Sigmoid colon (tissue), 7 donors: Measurements from ENCODE around the gene TVP23A. TPM values are rescaled to one million over a fixed set of nuclear protein-coding genes. Genes with fewer than 3 reads are reported as not detected.
"Not testable (repeated sequence)": the region's sequence is repeated elsewhere in the genome, so short reads cannot be mapped to it uniquely, and the experiment has no call there.

Source experiments
- DNase-seq: peaks from one replicate; pipeline ENCODE4 v3.0.0-alpha.2; 2019
- H3K27ac ChIP-seq, 4 donors: fragments of 200-600 bp; sonication (generic); one replicate each; pipeline ENCODE4 v1.5.1; 2016 to 2019; ENCODE audit warnings: mild to moderate bottlenecking in 1 of 4
- H3K27me3 ChIP-seq, 3 donors: fragments of 200-600 bp; sonication (generic); one replicate each; pipeline ENCODE4 v1.5.1; 2019; ENCODE audit warnings: mild to moderate bottlenecking in 1 of 3
- H3K36me3 ChIP-seq, 4 donors: fragments of 200-600 bp; sonication (generic); one replicate each; pipeline ENCODE4 v1.5.1; 2016 to 2019
- H3K4me1 ChIP-seq, 4 donors: fragments of 200-600 bp; sonication (generic); one replicate each; pipeline ENCODE4 v1.5.1; 2017 to 2019
- H3K4me3 ChIP-seq, 4 donors: fragments of 200-600 bp; sonication (generic); one replicate each; pipeline ENCODE4 v1.5.1; 2017 to 2019; ENCODE audit warnings: mild to moderate bottlenecking in 2 of 4, moderate library complexity in 1 of 4
- H3K9me3 ChIP-seq, 4 donors: fragments of 200-600 bp in 3 of 4; sonication (generic) in 3 of 4; one replicate each; pipeline versions ENCODE4 v1.5.1 to v1.6.1; 2013 to 2019
- EP300 ChIP-seq, 4 donors: sonication (generic); formaldehyde crosslinking; IDR thresholded peaks; one replicate each; pipeline ENCODE4 v1.6.1; 2017; ENCODE audit warnings: antibody characterized with exemption in 4 of 4
- POLR2A ChIP-seq, 2 donors: fragments of 450-650 bp; IDR thresholded peaks; one replicate each; pipeline ENCODE4 v1.6.1; 2016; ENCODE audit warnings: antibody characterized with exemption in 2 of 2, mild to moderate bottlenecking in 2 of 2, moderate library complexity in 2 of 2
- POLR2AphosphoS5 ChIP-seq, 4 donors: sonication (generic); formaldehyde crosslinking; IDR thresholded peaks; one replicate each; pipeline ENCODE4 v1.6.1; 2017; ENCODE audit warnings: antibody characterized with exemption in 4 of 4
- WGBS, 2 donors: extraction: QIAGEN DNeasy Blood & Tissue Kit; methylation state at CpG; one replicate each; pipeline ENCODE4 v1.1.7; 2013; 5-methylcytosine and 5-hydroxymethylcytosine counted together
- intact Hi-C: fragments of 100-400 bp; cut with DNase I; formaldehyde crosslinking; loops from one replicate; pipeline ENCODE4 v1.15.1; 2023
- polyA plus RNA-seq, 3 donors: library from polyadenylated mRNA; stranded (reverse); fragments of 200-250 nt; gene quantifications; one replicate each; pipeline ENCODE4 v1.2.3, GENCODE V29; 2013
- total RNA-seq, 4 donors: library from RNA; depleted of rRNA; stranded (reverse); fragments of >200 nt; gene quantifications; one replicate each; pipeline ENCODE4 v1.1.0, GENCODE V29; 2016
- TF ChIP-seq, protein P1 (sequence below), 4 experiments: fragments of 450-650 bp in 3 of 4; fragments of 200-600 bp in 1 of 4; IDR thresholded peaks; one replicate each; pipeline ENCODE4 v1.5.1; 2016 to 2019; ENCODE audit warnings: antibody characterized with exemption in 4 of 4, mild to moderate bottlenecking in 3 of 4, moderate library complexity in 2 of 4
- donor health status: healthy with polysubstance abuse.
- donor health status: Bipolar disorder and iron deficiency.
- donor health status: healthy.

Gene TVP23A
- total and polyA plus RNA-seq, 7 donors = 0.14 to 0.98 (median 0.71) TPM; not detected in 2

DNA sequence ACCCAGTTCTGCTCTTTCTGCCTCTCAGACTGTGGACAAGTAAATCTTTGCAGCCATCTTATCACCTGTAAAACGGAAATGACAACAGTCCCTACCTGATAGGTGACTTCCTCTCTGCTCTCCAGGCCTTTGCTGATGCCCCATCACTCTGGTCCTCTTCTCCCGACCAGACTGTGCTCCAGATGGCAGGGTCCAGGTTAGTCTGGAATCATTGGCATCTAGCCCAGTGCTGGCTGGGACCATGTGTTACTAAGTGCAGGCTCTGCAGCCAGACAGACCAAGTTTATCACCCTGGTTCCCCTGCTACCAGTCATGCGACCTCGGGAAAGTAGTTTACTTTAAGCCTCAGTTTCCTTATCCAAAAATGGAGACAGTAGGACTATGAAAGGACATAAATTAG lies 76.8 kb downstream of the TVP23A start:
- no peaks in the 10 kb centered on the region for H3K27me3 ChIP-seq
- peak; percentile 82 for DNase-seq
- H3K4me1 ChIP-seq = peaks cover 0 to 64% (median 56%) of the 10 kb centered on the region in 4 donors
- H3K4me3 ChIP-seq = no peak overlapping the region
- intact Hi-C loops = loop anchor here (10.0 kb wide), 4 partner anchors 357 to 1647 kb away; partner anchors contain the start of genes ATF7IP2, HAPSTR1, RMI2 and SOCS1
- WGBS, 2 donors = 62 to 76% methylated on average over 4 of the region's 4 CpGs
- no peaks in the 10 kb centered on the region for H3K9me3 ChIP-seq
- H3K36me3 ChIP-seq = no peaks in the 10 kb centered on the region
- TF ChIP-seq POLR2AphosphoS5 (IDR thresholded peaks at IDR 0.05) (peak in 2 of 4 donors; percentile 9 to 53), EP300 (IDR thresholded peaks at IDR 0.05) (no peak)
- TF ChIP-seq, protein P1, sequence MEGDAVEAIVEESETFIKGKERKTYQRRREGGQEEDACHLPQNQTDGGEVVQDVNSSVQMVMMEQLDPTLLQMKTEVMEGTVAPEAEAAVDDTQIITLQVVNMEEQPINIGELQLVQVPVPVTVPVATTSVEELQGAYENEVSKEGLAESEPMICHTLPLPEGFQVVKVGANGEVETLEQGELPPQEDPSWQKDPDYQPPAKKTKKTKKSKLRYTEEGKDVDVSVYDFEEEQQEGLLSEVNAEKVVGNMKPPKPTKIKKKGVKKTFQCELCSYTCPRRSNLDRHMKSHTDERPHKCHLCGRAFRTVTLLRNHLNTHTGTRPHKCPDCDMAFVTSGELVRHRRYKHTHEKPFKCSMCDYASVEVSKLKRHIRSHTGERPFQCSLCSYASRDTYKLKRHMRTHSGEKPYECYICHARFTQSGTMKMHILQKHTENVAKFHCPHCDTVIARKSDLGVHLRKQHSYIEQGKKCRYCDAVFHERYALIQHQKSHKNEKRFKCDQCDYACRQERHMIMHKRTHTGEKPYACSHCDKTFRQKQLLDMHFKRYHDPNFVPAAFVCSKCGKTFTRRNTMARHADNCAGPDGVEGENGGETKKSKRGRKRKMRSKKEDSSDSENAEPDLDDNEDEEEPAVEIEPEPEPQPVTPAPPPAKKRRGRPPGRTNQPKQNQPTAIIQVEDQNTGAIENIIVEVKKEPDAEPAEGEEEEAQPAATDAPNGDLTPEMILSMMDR (IDR thresholded peaks at IDR 0.05) = no peak
- peak overlapping the region in 3 of 4 donors; percentile 65 to 96 (median 94) for H3K27ac ChIP-seq

DNA sequence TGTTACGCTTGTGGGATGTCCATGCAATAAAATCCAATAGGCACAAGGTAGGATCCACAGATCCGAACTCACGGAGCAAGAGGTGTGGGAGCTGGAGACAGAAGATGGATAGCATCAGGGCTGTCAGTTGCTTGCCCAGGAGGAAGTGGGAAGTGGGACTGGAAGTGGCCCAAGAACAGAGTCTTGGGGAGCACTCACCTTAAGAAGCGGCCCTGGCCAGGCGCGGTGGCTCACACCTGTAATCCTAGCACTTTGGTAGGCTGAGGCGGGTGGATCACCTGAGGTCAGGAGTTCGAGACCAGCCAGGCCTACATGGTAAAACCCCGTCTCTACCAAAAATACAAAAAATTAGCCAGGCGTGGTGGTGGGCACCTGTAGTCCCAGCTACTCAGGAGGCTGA lies 77.3 kb downstream of the TVP23A start:
- peaks cover 0 to 62% (median 56%) of the 10 kb centered on the region in 4 donors for H3K4me1 ChIP-seq

DNA sequence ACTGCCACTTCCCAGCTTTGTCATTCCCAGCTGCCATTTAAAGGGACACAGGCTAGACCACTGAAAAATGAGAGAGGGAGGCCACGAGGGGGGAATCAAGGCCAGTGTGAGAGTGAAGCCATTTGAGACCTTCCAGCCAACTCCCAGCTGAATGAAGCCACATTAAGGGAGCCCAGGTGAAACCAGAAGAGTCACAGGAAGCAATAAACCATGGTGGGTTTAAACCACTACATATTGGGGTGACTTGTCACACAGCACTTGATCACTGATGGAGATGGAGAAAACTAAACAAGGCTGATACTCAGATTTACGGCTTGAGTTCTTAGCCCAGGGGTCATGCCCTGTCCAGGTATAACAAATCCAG lies 77.8 kb downstream of the TVP23A start:
- no peaks in the 10 kb centered on the region for H3K36me3 ChIP-seq
- H3K4me1 ChIP-seq = peaks cover 0 to 58% (median 52%) of the 10 kb centered on the region in 4 donors
- no peak overlapping the region for H3K27ac ChIP-seq
- no peaks in the 10 kb centered on the region for H3K27me3 ChIP-seq
- TF ChIP-seq, protein P1 (IDR thresholded peaks at IDR 0.05) = no peak
- TF ChIP-seq POLR2AphosphoS5 (IDR thresholded peaks at IDR 0.05) = no peak
- no peak for TF ChIP-seq POLR2A (IDR thresholded peaks at IDR 0.05)
- TF ChIP-seq EP300 (IDR thresholded peaks at IDR 0.05) = no peak
- no peaks in the 10 kb centered on the region for H3K9me3 ChIP-seq
- no peak overlapping the region for H3K4me3 ChIP-seq
- WGBS, 2 donors = 68 to 82% methylated on average over 2 of the region's 2 CpGs
- intact Hi-C loops = loop anchor here (10.0 kb wide), 4 partner anchors 356 to 1646 kb away; partner anchors contain the start of genes ATF7IP2, HAPSTR1, RMI2 and SOCS1
- no peak for DNase-seq

More for the DNA sequence above, 77.3 kb downstream of the TVP23A start:
- 95% methylated on average over 10 of the region's 10 CpGs for WGBS, 2 donors
- intact Hi-C loops = loop anchor here (10.0 kb wide), 4 partner anchors 356 to 1646 kb away; partner anchors contain the start of genes ATF7IP2, HAPSTR1, RMI2 and SOCS1
- H3K27ac ChIP-seq = peak overlapping the region in 3 of 4 donors; percentile 65 to 96 (median 94)
- H3K4me3 ChIP-seq, H3K9me3 ChIP-seq, H3K36me3 ChIP-seq, DNase-seq, H3K27me3 ChIP-seq: not testable (repeated sequence)

DNA sequence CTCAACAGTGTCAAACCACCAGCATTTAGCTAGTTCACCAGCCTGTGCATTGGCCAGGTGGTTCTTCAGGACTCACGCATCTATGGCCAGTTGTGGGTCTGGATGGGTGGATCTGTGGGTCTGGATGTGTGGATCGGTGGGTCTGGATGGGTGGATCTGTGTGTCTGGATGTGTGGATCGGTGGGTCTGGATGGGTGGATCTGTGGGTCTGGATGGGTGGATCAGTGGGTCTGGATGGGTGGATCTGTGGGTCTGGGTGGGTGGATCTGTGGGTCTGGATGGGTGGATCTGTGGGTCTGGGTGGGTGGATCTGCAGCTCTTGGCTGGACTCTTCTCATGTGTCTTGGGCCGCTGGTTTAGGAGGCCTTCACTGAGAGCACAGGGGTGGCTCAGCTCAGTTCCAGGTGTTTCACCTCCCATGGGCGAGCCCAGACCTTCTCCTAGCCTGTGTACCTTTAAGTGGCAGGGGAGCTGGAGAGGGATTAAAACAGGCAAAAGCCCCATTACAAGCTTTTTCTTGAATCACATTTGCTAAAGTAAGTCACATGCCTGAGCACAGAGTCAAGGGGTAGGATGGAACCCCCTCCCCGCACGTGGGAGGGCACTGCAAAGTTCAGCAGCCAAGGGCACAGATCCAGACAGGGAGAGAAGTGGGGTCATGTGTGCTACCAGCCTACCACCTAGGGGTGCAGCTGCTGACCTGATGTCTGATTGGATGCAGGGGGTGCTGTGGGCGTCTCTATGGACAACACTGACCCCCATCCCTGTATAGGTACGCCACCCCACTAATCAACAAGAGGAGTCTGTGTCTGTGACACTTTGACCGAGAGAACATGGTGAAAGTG lies 78.4 kb downstream of the TVP23A start:
- WGBS, 2 donors = 91 to 92% methylated on average over 10 of the region's 10 CpGs
- Histone ChIP-seq H3K27ac (peak overlapping the region in 1 of 4 donors; percentile 90), H3K9me3 (no peaks in the 10 kb centered on the region), H3K4me3 (no peak overlapping the region), H3K36me3 (no peaks in the 10 kb centered on the region), H3K27me3 (no peaks in the 10 kb centered on the region), H3K4me1 (peaks cover 0 to 52% (median 45%) of the 10 kb centered on the region in 4 donors)
- TF ChIP-seq POLR2A (IDR thresholded peaks at IDR 0.05) (no peak), EP300 (IDR thresholded peaks at IDR 0.05) (no peak), POLR2AphosphoS5 (IDR thresholded peaks at IDR 0.05) (no peak)
- TF ChIP-seq, protein P1 (IDR thresholded peaks at IDR 0.05) = no peak
- no peak for DNase-seq
- intact Hi-C loops = loop anchor here (5.0 to 10.0 kb wide), 8 partner anchors 228 to 1778 kb away; partner anchors contain the start of genes ATF7IP2, HAPSTR1, RMI2 and SOCS1
